BE2C (cell line): ENCODE measurements around the gene UNK.

Experiments used
- DNase-seq: peaks from one replicate; pipeline ENCODE4 v3.0.0-alpha.2; 2020
- H3K27me3 ChIP-seq: fragments of 250-450 bp; sonication (Bioruptor Pico); 2 replicates; pipeline ENCODE4 v1.5.1; 2020; ENCODE audit warnings: mild to moderate bottlenecking
- H3K36me3 ChIP-seq: fragments of 250-450 bp; sonication (Bioruptor Pico); 2 replicates; pipeline ENCODE4 v1.5.1; 2020; ENCODE audit warnings: mild to moderate bottlenecking
- H3K4me1 ChIP-seq: fragments of 250-450 bp; sonication (Bioruptor Pico); 2 replicates; pipeline ENCODE4 v1.5.1; 2020
- H3K4me3 ChIP-seq: 2 replicates; pipeline ENCODE4 v1.5.1; 2011; ENCODE audit warnings: low read depth, low read length
- H3K9me3 ChIP-seq: fragments of 250-450 bp; sonication (Bioruptor Pico); 2 replicates; pipeline ENCODE4 v1.5.1; 2020
- TF ChIP-seq, protein P1 (sequence below): IDR thresholded peaks from 2 replicates; pipeline ENCODE4 v1.5.1; 2012; ENCODE audit warnings: mild to moderate bottlenecking, low read depth, low read length

The UNK gene

DNA sequence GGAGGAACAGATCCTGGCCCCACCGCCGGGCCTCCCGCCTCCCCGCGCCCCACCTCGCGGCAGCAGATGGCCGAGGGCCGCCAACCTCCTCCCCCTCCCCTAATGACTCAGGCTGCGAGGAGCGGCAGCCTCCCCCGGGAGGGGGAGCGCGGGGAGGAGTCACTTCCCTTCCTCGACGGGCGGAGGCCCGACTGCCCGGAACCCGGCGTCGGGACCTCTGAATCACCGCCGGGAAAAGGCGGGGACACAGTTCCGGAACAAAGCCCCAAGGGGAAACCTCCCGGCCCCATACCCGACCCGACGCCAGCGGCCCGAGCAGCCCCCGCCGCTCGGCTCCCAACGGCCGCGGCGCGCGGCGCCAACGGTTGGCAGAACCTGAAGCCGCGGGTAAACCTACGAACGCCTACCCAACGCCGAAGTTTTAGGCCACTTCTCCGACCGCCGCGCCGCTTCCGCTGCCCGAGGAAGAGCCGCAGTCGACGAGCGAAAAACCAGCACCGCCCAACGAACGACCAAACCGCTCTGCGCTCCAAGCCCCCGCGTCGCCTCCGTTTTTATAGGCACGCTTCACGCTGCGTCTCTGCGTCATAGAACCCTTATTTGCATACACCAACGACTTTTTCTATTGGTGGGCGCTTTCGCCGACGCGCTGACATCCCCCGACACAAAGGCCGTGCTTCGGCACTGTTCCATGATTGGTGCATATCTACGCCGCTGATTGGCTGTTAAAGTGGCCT is 5.2 kb upstream of the UNK start:
- H3K9me3 ChIP-seq: no peaks in the 10 kb centered on the region
- peak overlapping the region; percentile 82 for H3K4me3 ChIP-seq
- no peaks in the 10 kb centered on the region for H3K27me3 ChIP-seq
- H3K4me1 ChIP-seq: peaks cover 10% of the 10 kb centered on the region
- peaks cover 46% of the 10 kb centered on the region for H3K36me3 ChIP-seq
- TF ChIP-seq, protein P1, sequence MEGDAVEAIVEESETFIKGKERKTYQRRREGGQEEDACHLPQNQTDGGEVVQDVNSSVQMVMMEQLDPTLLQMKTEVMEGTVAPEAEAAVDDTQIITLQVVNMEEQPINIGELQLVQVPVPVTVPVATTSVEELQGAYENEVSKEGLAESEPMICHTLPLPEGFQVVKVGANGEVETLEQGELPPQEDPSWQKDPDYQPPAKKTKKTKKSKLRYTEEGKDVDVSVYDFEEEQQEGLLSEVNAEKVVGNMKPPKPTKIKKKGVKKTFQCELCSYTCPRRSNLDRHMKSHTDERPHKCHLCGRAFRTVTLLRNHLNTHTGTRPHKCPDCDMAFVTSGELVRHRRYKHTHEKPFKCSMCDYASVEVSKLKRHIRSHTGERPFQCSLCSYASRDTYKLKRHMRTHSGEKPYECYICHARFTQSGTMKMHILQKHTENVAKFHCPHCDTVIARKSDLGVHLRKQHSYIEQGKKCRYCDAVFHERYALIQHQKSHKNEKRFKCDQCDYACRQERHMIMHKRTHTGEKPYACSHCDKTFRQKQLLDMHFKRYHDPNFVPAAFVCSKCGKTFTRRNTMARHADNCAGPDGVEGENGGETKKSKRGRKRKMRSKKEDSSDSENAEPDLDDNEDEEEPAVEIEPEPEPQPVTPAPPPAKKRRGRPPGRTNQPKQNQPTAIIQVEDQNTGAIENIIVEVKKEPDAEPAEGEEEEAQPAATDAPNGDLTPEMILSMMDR: no peak
- DNase-seq: peak; percentile 97

DNA sequence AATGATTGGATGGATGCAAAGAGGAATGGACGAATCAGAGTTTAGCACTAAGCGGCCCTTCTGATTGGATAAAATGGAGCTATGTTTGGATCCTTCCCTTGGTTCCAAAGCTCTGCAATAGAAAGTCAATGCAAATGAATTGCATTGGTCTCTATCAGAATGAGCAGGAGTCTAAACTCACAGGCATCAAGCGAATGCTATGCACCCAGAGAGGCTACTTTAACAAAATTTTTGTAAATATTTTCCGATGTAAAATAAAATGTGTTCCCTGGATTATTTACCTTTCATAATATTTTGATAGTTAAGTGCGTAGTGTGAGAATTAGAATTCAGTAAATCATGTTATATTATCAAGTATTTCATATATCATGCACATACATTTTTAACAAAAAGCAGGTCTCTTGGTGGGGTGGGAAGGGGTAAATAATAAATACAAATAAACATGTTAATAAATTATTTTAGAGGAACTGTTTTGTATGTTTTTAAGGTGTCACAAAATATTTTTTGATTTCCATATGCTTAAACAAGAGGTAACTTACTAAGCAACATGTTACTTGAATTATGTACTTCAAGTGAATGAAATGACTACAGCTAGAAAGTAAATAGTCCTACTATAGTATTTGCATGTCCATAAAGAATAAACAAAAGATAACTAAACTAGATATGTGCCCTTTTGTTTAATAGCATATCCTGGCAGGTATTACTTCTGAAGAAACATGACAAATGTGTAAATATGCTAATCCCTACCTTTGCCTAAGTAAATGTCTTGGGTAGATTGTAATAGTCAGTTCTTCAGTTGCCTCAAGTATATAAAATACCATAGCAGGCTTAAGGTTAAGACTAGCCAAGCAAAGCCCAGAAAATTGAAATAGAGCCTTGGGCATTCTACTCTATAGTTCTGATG is 4.4 kb upstream of the UNK start:
- Histone ChIP-seq H3K4me3 (no peak overlapping the region), H3K27me3 (no peaks in the 10 kb centered on the region)

DNA sequence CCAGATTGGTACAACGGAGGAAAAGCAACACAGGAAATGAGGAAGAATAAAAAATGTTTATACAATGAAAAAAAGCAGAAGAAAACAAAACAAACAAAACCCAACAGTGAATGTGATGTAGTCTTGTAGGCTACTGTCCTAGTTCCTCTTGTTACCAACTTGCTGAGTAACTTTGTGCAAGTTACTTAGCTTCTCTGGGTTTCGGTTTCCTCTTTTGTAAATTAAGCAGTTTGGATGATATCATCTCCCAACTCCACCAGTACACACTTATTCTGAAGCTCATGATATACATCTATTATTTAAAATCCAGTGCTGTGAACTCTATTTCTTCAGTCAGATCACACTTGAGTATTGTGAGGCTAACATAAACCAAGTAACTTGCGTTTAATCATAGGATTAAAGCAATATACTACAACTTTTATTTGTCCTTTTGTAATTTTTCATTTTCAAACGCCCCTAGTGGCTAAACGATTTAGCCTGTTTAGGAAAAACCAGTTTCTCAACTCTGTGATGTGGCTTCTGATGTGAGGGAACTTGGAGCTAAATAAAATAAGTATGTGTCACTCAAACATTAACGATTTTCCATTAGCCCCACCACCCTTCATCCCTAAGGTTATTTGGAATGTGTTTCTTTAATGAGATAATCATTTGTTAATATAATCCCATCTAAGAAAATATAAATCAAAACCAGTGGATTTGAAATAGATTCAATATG is 1.4 kb upstream of the UNK start:
- TF ChIP-seq, protein P1: peak; percentile 67
- H3K4me3 ChIP-seq: no peak overlapping the region
- no peak for DNase-seq
- H3K36me3 ChIP-seq: peaks cover 25% of the 10 kb centered on the region
- no peaks in the 10 kb centered on the region for H3K27me3 ChIP-seq
- no peaks in the 10 kb centered on the region for H3K9me3 ChIP-seq
- H3K4me1 ChIP-seq: peaks cover 9% of the 10 kb centered on the region

More for the DNA sequence above, 4.4 kb upstream of the UNK start:
- Histone ChIP-seq H3K9me3 (no peaks in the 10 kb centered on the region), H3K36me3 (peaks cover 39% of the 10 kb centered on the region), H3K4me1 (peaks cover 11% of the 10 kb centered on the region)
- TF ChIP-seq, protein P1: no peak
- no peak for DNase-seq

DNA sequence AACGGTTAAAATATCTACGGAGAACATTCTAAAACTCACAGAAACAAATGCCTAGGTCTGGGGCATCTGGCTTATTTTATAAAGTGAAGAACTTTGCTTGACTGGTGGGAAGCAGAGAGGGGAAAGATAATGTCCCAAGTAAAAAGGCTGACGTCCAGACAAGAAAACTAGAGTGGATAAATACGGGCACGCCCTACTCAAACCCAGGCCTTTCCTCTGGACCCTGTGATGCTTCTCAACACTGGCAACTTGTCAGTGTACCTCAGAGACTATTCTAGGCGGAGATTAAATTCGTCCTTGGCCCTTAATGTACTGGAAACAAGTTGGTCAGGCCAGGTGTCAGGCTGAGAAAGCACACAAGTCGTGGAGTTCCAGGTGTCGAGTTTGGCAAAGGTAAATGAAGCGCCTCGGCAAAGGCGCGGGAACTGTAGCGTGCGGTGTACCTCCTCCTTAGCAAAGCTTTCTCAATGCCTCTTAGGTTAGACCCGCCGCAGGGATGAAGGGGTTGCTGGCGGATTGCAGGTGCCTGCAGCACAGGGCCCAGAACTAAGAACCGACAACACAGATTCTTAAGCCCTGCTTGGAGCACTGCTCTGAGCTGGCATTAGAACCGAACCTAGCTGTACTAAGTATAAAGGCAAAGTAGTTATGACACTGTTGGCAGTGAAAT is 668 bp upstream of the UNK start:
- DNase-seq: no peak
- peaks cover 18% of the 10 kb centered on the region for H3K36me3 ChIP-seq
- TF ChIP-seq, protein P1: no peak
- H3K9me3 ChIP-seq: no peaks in the 10 kb centered on the region
- no peaks in the 10 kb centered on the region for H3K27me3 ChIP-seq
- H3K4me3 ChIP-seq: peak overlapping the region; percentile 79
- peaks cover 9% of the 10 kb centered on the region for H3K4me1 ChIP-seq

DNA sequence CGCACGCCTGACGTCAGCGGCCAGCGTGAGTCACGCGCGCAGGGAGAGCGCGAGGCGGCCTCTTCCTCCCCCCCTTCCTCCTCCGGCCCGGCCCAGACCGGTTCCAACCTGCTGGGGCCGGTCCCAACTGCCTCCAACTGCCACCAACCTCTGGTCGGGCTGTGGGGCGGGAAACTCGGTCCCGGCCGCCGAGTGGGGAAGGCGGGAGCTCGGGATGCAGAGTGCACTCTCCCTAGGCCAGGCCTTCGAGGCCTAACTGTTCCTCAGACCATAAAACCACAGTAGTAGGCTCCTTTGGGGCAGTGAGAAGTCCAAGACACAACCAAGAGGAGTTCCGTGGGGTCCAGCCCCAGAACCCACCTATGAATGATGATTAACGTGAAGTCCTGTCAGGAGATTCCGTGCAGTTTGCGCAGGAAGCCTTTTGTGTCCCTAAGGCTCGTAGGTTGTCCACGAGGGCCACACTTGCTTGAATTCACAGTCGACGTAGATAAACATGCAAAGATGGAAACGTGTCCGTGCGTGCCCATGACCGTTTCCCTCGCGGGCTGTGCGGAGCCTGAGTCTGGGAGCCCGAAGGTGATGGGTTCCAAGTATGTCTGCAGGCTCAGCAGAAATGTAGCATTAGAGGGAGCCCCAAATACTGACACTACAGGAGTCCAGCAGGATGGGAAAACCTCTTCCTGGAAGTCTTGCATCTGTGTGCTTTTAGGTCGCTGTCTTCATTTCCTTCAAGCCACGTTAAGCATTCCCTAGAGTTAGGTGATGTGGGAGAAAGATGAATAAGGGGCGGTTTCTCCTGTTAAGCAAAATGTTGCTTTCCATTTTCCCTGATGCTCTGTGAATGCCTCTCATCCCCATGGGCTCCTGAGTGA is 647 bp downstream of the UNK start:
- TF ChIP-seq, protein P1: no peak
- no peaks in the 10 kb centered on the region for H3K27me3 ChIP-seq
- H3K36me3 ChIP-seq: peaks cover 16% of the 10 kb centered on the region
- DNase-seq: peak; percentile 89
- peaks cover 9% of the 10 kb centered on the region for H3K4me1 ChIP-seq
- peak overlapping the region; percentile 79 for H3K4me3 ChIP-seq
- H3K9me3 ChIP-seq: no peaks in the 10 kb centered on the region
